ENCODE measurements around the gene MCF2L. TPM values are rescaled to one million over a fixed set of nuclear protein-coding genes. Genes with fewer than 3 reads are reported as not detected.

Gene MCF2L
- total RNA-seq, 4 donors from 2014 or later, result 25.0 to 103 (median 61.0) TPM

DNA sequence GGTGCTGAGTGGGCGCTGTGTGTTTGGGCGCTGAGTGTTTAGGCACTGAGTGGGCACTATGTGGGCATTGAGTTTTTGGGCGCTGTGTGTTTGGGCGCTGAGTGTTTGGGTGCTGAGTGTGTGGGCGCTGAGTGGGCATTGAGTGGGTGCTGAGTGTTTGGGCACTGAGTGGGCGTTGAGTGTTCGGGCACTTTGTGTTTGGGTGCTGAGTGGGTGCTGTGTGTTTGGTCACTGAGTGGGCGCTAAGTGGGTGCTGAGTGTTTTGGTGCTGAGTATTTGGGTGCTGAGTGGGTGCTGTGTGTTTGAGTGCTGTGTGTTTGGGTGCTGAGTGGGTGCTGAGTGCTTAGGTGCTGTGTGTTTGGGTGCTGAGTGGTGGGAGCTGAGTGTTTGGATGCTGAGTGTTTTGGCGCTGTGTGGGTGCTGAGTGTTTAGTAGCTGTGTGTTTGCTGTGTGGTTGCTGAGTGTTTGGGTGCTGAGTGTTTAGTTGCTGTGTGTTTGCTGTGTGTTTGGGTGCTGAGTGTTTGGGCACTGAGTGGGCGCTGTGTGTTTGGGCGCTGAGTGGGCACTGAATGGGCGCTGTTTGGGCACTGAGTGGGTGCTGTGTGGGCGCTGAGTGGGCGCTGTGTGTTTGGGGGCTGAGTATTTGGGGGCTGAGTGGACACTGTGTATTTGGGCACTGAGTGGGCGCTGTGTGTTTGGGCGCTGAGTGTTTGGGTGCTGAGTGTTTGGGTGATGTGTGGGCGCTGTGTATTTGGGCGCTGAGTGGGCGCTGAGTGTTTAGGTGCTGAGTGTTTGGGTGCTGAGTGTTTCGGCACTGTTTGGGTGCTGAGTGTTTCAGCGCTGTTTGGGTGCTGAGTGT, 89.3 kb downstream of the MCF2L start:
- Histone ChIP-seq H3K4me1 (no peaks in the 10 kb centered on the region), H3K9me3 (no peaks in the 10 kb centered on the region), H3K27ac (no peak overlapping the region), H3K36me3 (no peaks in the 10 kb centered on the region), H3K27me3 (peaks cover 0 to 4% of the 10 kb centered on the region in 2 donors), H3K4me3 (no peak overlapping the region)
- TF ChIP-seq, protein P1, sequence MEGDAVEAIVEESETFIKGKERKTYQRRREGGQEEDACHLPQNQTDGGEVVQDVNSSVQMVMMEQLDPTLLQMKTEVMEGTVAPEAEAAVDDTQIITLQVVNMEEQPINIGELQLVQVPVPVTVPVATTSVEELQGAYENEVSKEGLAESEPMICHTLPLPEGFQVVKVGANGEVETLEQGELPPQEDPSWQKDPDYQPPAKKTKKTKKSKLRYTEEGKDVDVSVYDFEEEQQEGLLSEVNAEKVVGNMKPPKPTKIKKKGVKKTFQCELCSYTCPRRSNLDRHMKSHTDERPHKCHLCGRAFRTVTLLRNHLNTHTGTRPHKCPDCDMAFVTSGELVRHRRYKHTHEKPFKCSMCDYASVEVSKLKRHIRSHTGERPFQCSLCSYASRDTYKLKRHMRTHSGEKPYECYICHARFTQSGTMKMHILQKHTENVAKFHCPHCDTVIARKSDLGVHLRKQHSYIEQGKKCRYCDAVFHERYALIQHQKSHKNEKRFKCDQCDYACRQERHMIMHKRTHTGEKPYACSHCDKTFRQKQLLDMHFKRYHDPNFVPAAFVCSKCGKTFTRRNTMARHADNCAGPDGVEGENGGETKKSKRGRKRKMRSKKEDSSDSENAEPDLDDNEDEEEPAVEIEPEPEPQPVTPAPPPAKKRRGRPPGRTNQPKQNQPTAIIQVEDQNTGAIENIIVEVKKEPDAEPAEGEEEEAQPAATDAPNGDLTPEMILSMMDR (IDR thresholded peaks at IDR 0.05), result no peak
- no peak for TF ChIP-seq POLR2A (IDR thresholded peaks at IDR 0.05)
- no peak for DNase-seq
- intact Hi-C loops (cut with DNase I; ENCODE audit: low total_unique reads), result no loop called here

DNA sequence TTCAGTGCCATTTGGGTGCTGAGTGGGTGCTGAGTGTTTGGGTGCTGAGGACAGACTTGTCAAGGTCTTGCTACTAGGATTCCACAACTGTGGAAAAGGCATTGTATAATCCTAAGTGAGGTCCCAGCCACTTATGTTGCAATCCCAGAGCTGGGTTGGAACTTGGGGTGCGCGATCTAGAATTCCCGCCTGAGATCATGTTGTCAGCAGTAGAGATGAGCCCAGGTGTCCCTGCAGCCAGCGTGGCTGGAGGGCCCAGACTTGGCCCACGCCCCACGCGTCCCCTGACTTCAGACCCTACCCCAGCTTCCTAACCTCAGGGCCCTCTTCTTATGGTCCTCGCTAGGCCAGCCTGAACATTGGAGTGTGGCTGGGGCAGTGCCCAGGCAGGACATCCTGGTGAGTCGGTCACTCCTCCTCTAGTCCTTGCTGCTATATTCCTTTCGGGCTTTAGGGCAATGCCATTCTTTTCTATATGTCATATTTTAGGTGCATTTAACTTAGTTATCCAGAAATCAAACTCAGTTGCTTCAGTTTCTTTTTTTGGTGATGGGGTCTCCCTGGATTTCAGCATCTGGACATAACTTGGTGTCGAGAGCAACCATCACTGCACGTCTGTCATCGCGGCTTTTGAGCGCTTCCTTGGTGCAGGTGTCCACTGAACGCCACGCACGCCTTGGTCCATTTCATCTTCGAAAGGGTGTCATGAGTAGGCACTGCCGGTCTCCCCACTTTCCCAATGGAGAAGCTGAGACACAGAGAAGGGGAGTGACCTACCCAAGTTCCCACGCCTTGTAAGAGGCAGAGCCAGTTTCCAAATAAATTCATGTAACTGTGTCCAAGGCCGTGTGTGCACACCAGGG, 90.2 kb downstream of the MCF2L start:
- H3K27ac ChIP-seq, result no peak overlapping the region
- H3K27me3 ChIP-seq, result no peaks in the 10 kb centered on the region
- no peak for TF ChIP-seq POLR2A (IDR thresholded peaks at IDR 0.05)
- TF ChIP-seq, protein P1 (IDR thresholded peaks at IDR 0.05), result no peak
- intact Hi-C loops (cut with DNase I; ENCODE audit: low total_unique reads), result no loop called here
- H3K9me3 ChIP-seq, result no peaks in the 10 kb centered on the region
- H3K4me1 ChIP-seq, result no peaks in the 10 kb centered on the region
- H3K36me3 ChIP-seq, result no peaks in the 10 kb centered on the region
- no peak overlapping the region for H3K4me3 ChIP-seq
- no peak for DNase-seq

DNA sequence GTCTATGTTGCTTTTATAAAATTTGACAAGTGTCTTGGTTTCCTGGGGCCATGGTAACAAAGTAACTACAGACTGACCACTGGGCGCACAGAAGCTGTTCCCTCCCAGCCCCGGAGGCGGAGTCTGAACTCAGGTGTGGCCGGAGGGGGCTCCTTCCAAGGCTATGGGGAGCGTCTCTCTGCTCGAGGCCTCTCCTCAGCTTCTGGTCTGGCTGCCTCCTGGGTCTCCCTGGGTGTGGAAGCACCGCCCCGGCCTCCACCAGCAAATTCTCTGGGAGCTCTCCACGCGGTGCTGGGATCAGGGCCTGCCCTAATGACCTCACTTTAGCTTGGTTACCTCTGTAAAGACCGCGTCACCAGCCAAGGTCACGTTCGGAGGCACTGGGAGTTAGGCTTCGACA, 90.9 kb downstream of the MCF2L start:
- no peak overlapping the region for H3K27ac ChIP-seq
- H3K36me3 ChIP-seq, result no peaks in the 10 kb centered on the region
- intact Hi-C loops (cut with DNase I; ENCODE audit: low total_unique reads), result no loop called here
- no peaks in the 10 kb centered on the region for H3K9me3 ChIP-seq
- no peak overlapping the region for H3K4me3 ChIP-seq
- TF ChIP-seq POLR2A (IDR thresholded peaks at IDR 0.05), result no peak
- TF ChIP-seq, protein P1 (IDR thresholded peaks at IDR 0.05), result no peak
- no peaks in the 10 kb centered on the region for H3K27me3 ChIP-seq
- H3K4me1 ChIP-seq, result no peaks in the 10 kb centered on the region
- DNase-seq, result no peak

DNA sequence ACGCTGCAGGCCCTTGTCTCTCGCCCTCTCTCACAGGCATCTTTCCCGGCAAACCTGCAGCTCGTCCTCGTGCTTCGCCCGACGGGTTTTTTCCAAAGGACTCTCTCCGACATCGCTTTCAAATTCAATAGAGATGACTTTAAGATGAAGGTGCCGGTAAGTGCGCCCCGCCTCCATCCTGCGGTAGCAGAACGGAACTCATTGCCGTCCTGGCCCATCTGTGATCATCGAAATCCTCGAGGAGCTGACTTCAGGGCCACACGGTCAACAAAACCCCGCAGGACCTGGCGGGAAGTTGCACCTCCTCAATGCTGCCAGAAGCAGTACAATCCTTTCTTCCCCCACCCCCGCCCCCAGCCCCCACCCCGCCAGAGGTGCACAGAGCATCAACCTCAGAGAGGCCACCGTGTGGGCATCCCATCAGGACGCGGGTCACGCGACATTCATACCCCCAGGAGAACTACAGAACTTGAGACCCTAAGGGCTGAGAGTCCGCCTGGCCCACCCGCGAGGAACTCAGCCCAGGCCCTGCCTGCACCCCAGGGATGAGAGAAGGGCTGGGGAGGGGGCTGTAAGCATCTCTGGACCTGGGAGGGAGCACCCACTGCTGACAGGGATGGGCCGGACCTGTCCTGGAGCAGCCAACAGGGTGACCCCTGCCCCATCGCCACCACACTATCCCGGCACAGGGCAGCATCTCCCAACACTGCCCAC, 91.7 kb downstream of the MCF2L start:
- H3K36me3 ChIP-seq, result no peaks in the 10 kb centered on the region
- H3K9me3 ChIP-seq, result no peaks in the 10 kb centered on the region
- intact Hi-C loops (cut with DNase I; ENCODE audit: low total_unique reads), result no loop called here
- H3K27me3 ChIP-seq, result no peaks in the 10 kb centered on the region
- DNase-seq, result no peak
- H3K4me1 ChIP-seq, result no peaks in the 10 kb centered on the region
- H3K4me3 ChIP-seq, result no peak overlapping the region
- H3K27ac ChIP-seq, result no peak overlapping the region
- no peak for TF ChIP-seq POLR2A (IDR thresholded peaks at IDR 0.05)
- TF ChIP-seq, protein P1 (IDR thresholded peaks at IDR 0.05), result no peak
